Ishikawa (cell line): ENCODE results near the gene GOLT1A.

Experiments used
- CEBPB ChIP-seq: IDR thresholded peaks from 2 replicates; pipeline ENCODE4 v1.6.1; 2012
- CREB1 ChIP-seq: IDR thresholded peaks from 2 replicates; pipeline ENCODE4 v1.6.1; 2012; ENCODE audit warnings: low read depth
- EGR1 ChIP-seq: IDR thresholded peaks from 2 replicates; pipeline ENCODE4 v1.6.1; 2012
- EP300 ChIP-seq: IDR thresholded peaks from 2 replicates; pipeline ENCODE4 v1.6.1; 2012; ENCODE audit warnings: borderline replicate concordance
- FOXM1 ChIP-seq: IDR thresholded peaks from 2 replicates; pipeline ENCODE4 v1.6.1; 2012; ENCODE audit warnings: low read depth, borderline replicate concordance
- NFIC ChIP-seq: IDR thresholded peaks from 2 replicates; pipeline ENCODE4 v1.6.1; 2012
- RAD21 ChIP-seq: IDR thresholded peaks from 2 replicates; pipeline ENCODE4 v1.6.1; 2012; ENCODE audit warnings: low read depth
- TAF1 ChIP-seq: IDR thresholded peaks from 2 replicates; pipeline ENCODE4 v1.6.1; 2012; ENCODE audit warnings: low read depth, mild to moderate bottlenecking
- TCF12 ChIP-seq: IDR thresholded peaks from 2 replicates; pipeline ENCODE4 v1.6.1; 2012; ENCODE audit warnings: low read depth
- TEAD4 ChIP-seq: IDR thresholded peaks from 2 replicates; pipeline ENCODE4 v1.6.1; 2012
- YY1 ChIP-seq: IDR thresholded peaks from 2 replicates; pipeline ENCODE4 v1.6.1; 2012; ENCODE audit warnings: low read depth
- TF ChIP-seq, protein P1 (sequence below): IDR thresholded peaks from 2 replicates; pipeline ENCODE4 v1.6.1; 2012
- TF ChIP-seq, protein P2 (sequence below): IDR thresholded peaks from 2 replicates; pipeline ENCODE4 v1.6.1; 2012; ENCODE audit warnings: low read depth, mild to moderate bottlenecking

GRCh38 chr1:204216236-204216635 is 2.4 kb upstream of the GOLT1A start:
- TF ChIP-seq TCF12, result no peak
- TF ChIP-seq TEAD4, result no peak
- no peak for TF ChIP-seq FOXM1
- TF ChIP-seq, protein P1, sequence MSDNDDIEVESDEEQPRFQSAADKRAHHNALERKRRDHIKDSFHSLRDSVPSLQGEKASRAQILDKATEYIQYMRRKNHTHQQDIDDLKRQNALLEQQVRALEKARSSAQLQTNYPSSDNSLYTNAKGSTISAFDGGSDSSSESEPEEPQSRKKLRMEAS, result no peak
- no peak for TF ChIP-seq RAD21
- no peak for TF ChIP-seq CEBPB
- TF ChIP-seq CREB1, result no peak
- no peak for TF ChIP-seq YY1
- TF ChIP-seq EP300, result no peak
- no peak for TF ChIP-seq EGR1
- no peak for TF ChIP-seq TAF1
- no peak for TF ChIP-seq NFIC
- TF ChIP-seq, protein P2, sequence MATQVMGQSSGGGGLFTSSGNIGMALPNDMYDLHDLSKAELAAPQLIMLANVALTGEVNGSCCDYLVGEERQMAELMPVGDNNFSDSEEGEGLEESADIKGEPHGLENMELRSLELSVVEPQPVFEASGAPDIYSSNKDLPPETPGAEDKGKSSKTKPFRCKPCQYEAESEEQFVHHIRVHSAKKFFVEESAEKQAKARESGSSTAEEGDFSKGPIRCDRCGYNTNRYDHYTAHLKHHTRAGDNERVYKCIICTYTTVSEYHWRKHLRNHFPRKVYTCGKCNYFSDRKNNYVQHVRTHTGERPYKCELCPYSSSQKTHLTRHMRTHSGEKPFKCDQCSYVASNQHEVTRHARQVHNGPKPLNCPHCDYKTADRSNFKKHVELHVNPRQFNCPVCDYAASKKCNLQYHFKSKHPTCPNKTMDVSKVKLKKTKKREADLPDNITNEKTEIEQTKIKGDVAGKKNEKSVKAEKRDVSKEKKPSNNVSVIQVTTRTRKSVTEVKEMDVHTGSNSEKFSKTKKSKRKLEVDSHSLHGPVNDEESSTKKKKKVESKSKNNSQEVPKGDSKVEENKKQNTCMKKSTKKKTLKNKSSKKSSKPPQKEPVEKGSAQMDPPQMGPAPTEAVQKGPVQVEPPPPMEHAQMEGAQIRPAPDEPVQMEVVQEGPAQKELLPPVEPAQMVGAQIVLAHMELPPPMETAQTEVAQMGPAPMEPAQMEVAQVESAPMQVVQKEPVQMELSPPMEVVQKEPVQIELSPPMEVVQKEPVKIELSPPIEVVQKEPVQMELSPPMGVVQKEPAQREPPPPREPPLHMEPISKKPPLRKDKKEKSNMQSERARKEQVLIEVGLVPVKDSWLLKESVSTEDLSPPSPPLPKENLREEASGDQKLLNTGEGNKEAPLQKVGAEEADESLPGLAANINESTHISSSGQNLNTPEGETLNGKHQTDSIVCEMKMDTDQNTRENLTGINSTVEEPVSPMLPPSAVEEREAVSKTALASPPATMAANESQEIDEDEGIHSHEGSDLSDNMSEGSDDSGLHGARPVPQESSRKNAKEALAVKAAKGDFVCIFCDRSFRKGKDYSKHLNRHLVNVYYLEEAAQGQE, result no peak
